GM18517 (cell line): ENCODE measurements around the gene RASSF9.

ENCODE experiments used
- ATAC-seq: cut with Tn5 transposase; IDR thresholded peaks from one replicate; pipeline ENCODE4 v1.9.1; 2021; ENCODE audit warnings: mild to moderate bottlenecking, moderate library complexity; ENCODE audit not compliant: unreplicated experiment

Gene RASSF9

GRCh38 chr12:85821759-85822158 lies 14.4 kb downstream of the RASSF9 start:
- no peak for ATAC-seq

- no peak for ATAC-seq
Measured at GRCh38 chr12:85821206-85821605, 15.0 kb downstream of the RASSF9 start.

GRCh38 chr12:85820101-85820500 lies 16.1 kb downstream of the RASSF9 start:
- ATAC-seq, result no peak

- ATAC-seq, result no peak
Measured at GRCh38 chr12:85814741-85815140, 21.5 kb downstream of the RASSF9 start.

GRCh38 chr12:85814071-85814470 lies 22.1 kb downstream of the RASSF9 start:
- ATAC-seq, result no peak

GRCh38 chr12:85809500-85809899 lies 26.7 kb downstream of the RASSF9 start:
- no peak for ATAC-seq

- ATAC-seq, result no peak
Measured at GRCh38 chr12:85807730-85808129, 28.5 kb downstream of the RASSF9 start.

GRCh38 chr12:85805654-85806053 lies 30.6 kb downstream of the RASSF9 start:
- no peak for ATAC-seq

GRCh38 chr12:85804663-85805062 lies 31.5 kb downstream of the RASSF9 start:
- ATAC-seq, result no peak

GRCh38 chr12:85803923-85804322 lies 32.3 kb downstream of the RASSF9 start:
- ATAC-seq, result no peak

- no peak for ATAC-seq
Measured at GRCh38 chr12:85803231-85803630, 33.0 kb downstream of the RASSF9 start.

GRCh38 chr12:85798122-85798521 lies 38.1 kb downstream of the RASSF9 start:
- no peak for ATAC-seq

GRCh38 chr12:85796001-85796400 lies 40.2 kb downstream of the RASSF9 start:
- no peak for ATAC-seq

GRCh38 chr12:85794531-85794930 lies 41.7 kb downstream of the RASSF9 start:
- ATAC-seq, result no peak

GRCh38 chr12:85784096-85784720 lies 52.0 kb downstream of the RASSF9 start:
- no peak for ATAC-seq

- no peak for ATAC-seq
Measured at GRCh38 chr12:85782711-85783110, 53.5 kb downstream of the RASSF9 start.

GRCh38 chr12:85781766-85782165 lies 54.4 kb downstream of the RASSF9 start:
- no peak for ATAC-seq

- ATAC-seq, result no peak
Measured at GRCh38 chr12:85779768-85780167, 56.4 kb downstream of the RASSF9 start.

GRCh38 chr12:85775091-85775490 lies 61.1 kb downstream of the RASSF9 start:
- no peak for ATAC-seq

- no peak for ATAC-seq
Measured at GRCh38 chr12:85765453-85765869, 70.7 kb downstream of the RASSF9 start.

- no peak for ATAC-seq
Measured at GRCh38 chr12:85759623-85760022, 76.6 kb downstream of the RASSF9 start.

GRCh38 chr12:85759091-85759490 lies 77.1 kb downstream of the RASSF9 start:
- no peak for ATAC-seq

GRCh38 chr12:85755760-85756159 lies 80.4 kb downstream of the RASSF9 start:
- ATAC-seq, result no peak
